ENCODE measurements around the gene AGBL4. TPM values are rescaled to one million over a fixed set of nuclear protein-coding genes. Genes with fewer than 3 reads are reported as not detected.

Gene AGBL4
- total RNA-seq, 4 donors from 2014 or later, result 0.19 to 1.0 (median 1.0) TPM; not detected in 1

GRCh38 chr1:48937732-48938131 lies 1086.0 kb downstream of the AGBL4 start:
- 83% methylated on average over 1 of the region's 1 CpG for WGBS
- no peak overlapping the region for H3K4me3 ChIP-seq
- no peaks in the 10 kb centered on the region for H3K27me3 ChIP-seq
- no peak overlapping the region for H3K27ac ChIP-seq
- H3K9me3 ChIP-seq, result no peaks in the 10 kb centered on the region
- no peaks in the 10 kb centered on the region for H3K4me1 ChIP-seq
- DNase-seq (ENCODE audit: low spot score in 2 of 2), result no peak
- TF ChIP-seq CTCF (IDR thresholded peaks at IDR 0.05), result no peak
- no peak for TF ChIP-seq EP300 (IDR thresholded peaks at IDR 0.05)
- no peak for TF ChIP-seq POLR2AphosphoS5 (IDR thresholded peaks at IDR 0.05)
- H3K36me3 ChIP-seq, result no peaks in the 10 kb centered on the region

- TF ChIP-seq CTCF (IDR thresholded peaks at IDR 0.05), result no peak
- TF ChIP-seq EP300 (IDR thresholded peaks at IDR 0.05), result no peak
- no peak for TF ChIP-seq POLR2AphosphoS5 (IDR thresholded peaks at IDR 0.05)
- Histone ChIP-seq H3K4me3 (no peak overlapping the region), H3K36me3 (no peaks in the 10 kb centered on the region), H3K27ac (no peak overlapping the region), H3K9me3 (no peaks in the 10 kb centered on the region), H3K4me1 (peaks cover 13% of the 10 kb centered on the region), H3K27me3 (no peaks in the 10 kb centered on the region)
- DNase-seq (ENCODE audit: low spot score in 2 of 2), result no peak
- 70% methylated on average over 2 of the region's 2 CpGs for WGBS
Observed at GRCh38 chr1:48936436-48936835, 1087.3 kb downstream of the AGBL4 start.

GRCh38 chr1:48932366-48932765 lies 1091.4 kb downstream of the AGBL4 start:
- Histone ChIP-seq H3K4me1 (peaks cover 19% of the 10 kb centered on the region), H3K36me3 (no peaks in the 10 kb centered on the region), H3K9me3 (no peaks in the 10 kb centered on the region), H3K27me3 (no peaks in the 10 kb centered on the region), H3K27ac (no peak overlapping the region), H3K4me3 (no peak overlapping the region)
- no peak for DNase-seq (ENCODE audit: low spot score in 2 of 2)
- 16% methylated on average over 1 of the region's 1 CpG for WGBS
- TF ChIP-seq EP300 (IDR thresholded peaks at IDR 0.05) (no peak), POLR2A (IDR thresholded peaks at IDR 0.05) (no peak), CTCF (IDR thresholded peaks at IDR 0.05) (no peak), POLR2AphosphoS5 (IDR thresholded peaks at IDR 0.05) (no peak)

- WGBS, result 24% methylated on average over 7 of the region's 7 CpGs
- DNase-seq (ENCODE audit: low spot score in 2 of 2), result no peak
- Histone ChIP-seq H3K27ac (no peak overlapping the region), H3K4me3 (no peak overlapping the region), H3K36me3 (no peaks in the 10 kb centered on the region), H3K4me1 (peaks cover 19% of the 10 kb centered on the region), H3K27me3 (no peaks in the 10 kb centered on the region), H3K9me3 (no peaks in the 10 kb centered on the region)
- TF ChIP-seq POLR2A (IDR thresholded peaks at IDR 0.05), result no peak
- TF ChIP-seq EP300 (IDR thresholded peaks at IDR 0.05), result no peak
- TF ChIP-seq POLR2AphosphoS5 (IDR thresholded peaks at IDR 0.05), result no peak
- no peak for TF ChIP-seq CTCF (IDR thresholded peaks at IDR 0.05)
Observed at GRCh38 chr1:48931506-48932192, 1092.1 kb downstream of the AGBL4 start.

- no peak for DNase-seq (ENCODE audit: low spot score in 2 of 2)
- H3K9me3 ChIP-seq, result no peaks in the 10 kb centered on the region
- no peak overlapping the region for H3K27ac ChIP-seq
- H3K36me3 ChIP-seq, result no peaks in the 10 kb centered on the region
- TF ChIP-seq POLR2A (IDR thresholded peaks at IDR 0.05), result no peak
- no peak for TF ChIP-seq EP300 (IDR thresholded peaks at IDR 0.05)
- no peak for TF ChIP-seq POLR2AphosphoS5 (IDR thresholded peaks at IDR 0.05)
- TF ChIP-seq CTCF (IDR thresholded peaks at IDR 0.05), result no peak
- H3K27me3 ChIP-seq, result no peaks in the 10 kb centered on the region
- no peak overlapping the region for H3K4me3 ChIP-seq
- H3K4me1 ChIP-seq, result peaks cover 19% of the 10 kb centered on the region
- WGBS, result 78% methylated on average over 4 of the region's 4 CpGs
Observed at GRCh38 chr1:48930011-48930410, 1093.7 kb downstream of the AGBL4 start.
